HG03442 (cell line): ENCODE results near the gene SGTB.
"Not testable (repeated sequence)": the region's sequence is repeated elsewhere in the genome, so short reads cannot be mapped to it uniquely, and the experiment has no call there.

ENCODE experiments used
- ATAC-seq: cut with Tn5 transposase; IDR thresholded peaks from one replicate; pipeline ENCODE4 v1.9.1; 2021; ENCODE audit warnings: mild to moderate bottlenecking, moderate library complexity; ENCODE audit not compliant: unreplicated experiment

The SGTB gene

GRCh38 chr5:65734921-65735320 is 13.0 kb upstream of the SGTB start:
- ATAC-seq, result no peak

GRCh38 chr5:65734196-65734775 is 12.4 kb upstream of the SGTB start:
- not testable (repeated sequence) for ATAC-seq

- ATAC-seq, result not testable (repeated sequence)
Measured at GRCh38 chr5:65732046-65732445, 10.1 kb upstream of the SGTB start.

GRCh38 chr5:65730910-65731309 is 9.0 kb upstream of the SGTB start:
- ATAC-seq, result no peak

- no peak for ATAC-seq
Measured at GRCh38 chr5:65728218-65728617, 6.3 kb upstream of the SGTB start.

GRCh38 chr5:65727491-65728156 is 5.7 kb upstream of the SGTB start:
- no peak for ATAC-seq

- ATAC-seq, result no peak
Measured at GRCh38 chr5:65722575-65723403, 880 bp upstream of the SGTB start.

GRCh38 chr5:65721050-65721719 is 724 bp downstream of the SGTB start:
- ATAC-seq, result peak; percentile 2

- ATAC-seq, result no peak
Measured at GRCh38 chr5:65718576-65719310, 3.2 kb downstream of the SGTB start.

- no peak for ATAC-seq
Measured at GRCh38 chr5:65708145-65708544, 13.8 kb downstream of the SGTB start.

- ATAC-seq, result no peak
Measured at GRCh38 chr5:65707663-65708062, 14.2 kb downstream of the SGTB start.

GRCh38 chr5:65704621-65705239 is 17.2 kb downstream of the SGTB start:
- ATAC-seq, result no peak

- ATAC-seq, result no peak
Measured at GRCh38 chr5:65702036-65702435, 19.9 kb downstream of the SGTB start.

- peak; percentile 51 for ATAC-seq
Measured at GRCh38 chr5:65699338-65699737, 22.6 kb downstream of the SGTB start.

GRCh38 chr5:65696892-65697291 is 25.0 kb downstream of the SGTB start:
- ATAC-seq, result no peak

- ATAC-seq, result no peak
Measured at GRCh38 chr5:65695896-65696295, 26.0 kb downstream of the SGTB start.

GRCh38 chr5:65695162-65695755 is 26.6 kb downstream of the SGTB start:
- no peak for ATAC-seq

GRCh38 chr5:65693121-65693520 is 28.8 kb downstream of the SGTB start:
- no peak for ATAC-seq

- ATAC-seq, result no peak
Measured at GRCh38 chr5:65682148-65682547, 39.8 kb downstream of the SGTB start.

GRCh38 chr5:65676056-65676455 is 45.9 kb downstream of the SGTB start:
- not testable (repeated sequence) for ATAC-seq
